Measurements from ENCODE around the gene HOMER2. TPM values are rescaled to one million over a fixed set of nuclear protein-coding genes. Genes with fewer than 3 reads are reported as not detected.

Gene HOMER2
- total and polyA plus RNA-seq, 9 of the 15 experiments (the other 6 are each of a cell fraction or from before 2014, with no cell fraction given): 0.13 to 0.47 (median 0.29) TPM; not detected in 1

GRCh38 chr15:82810061-82810889, 142.2 kb downstream of the HOMER2 start (continued):
- TF ChIP-seq NR2C2 (CRISPR knock-in tag; IDR thresholded peaks at IDR 0.05): 0 out of 2 replicates have a peak, but pooled peaks have one; percentile 40
- TF ChIP-seq NR2C2 (tag; IDR thresholded peaks at IDR 0.05): no peak
- no peak for TF ChIP-seq EHMT2 (IDR thresholded peaks at IDR 0.05)
- no peak for TF ChIP-seq ETV6 (IDR thresholded peaks at IDR 0.05; ENCODE audit: borderline replicate concordance in 1 of 2, low read depth in 2 of 2, low read length in 1 of 2)
- no peak for TF ChIP-seq ETV6 (CRISPR knock-in tag; IDR thresholded peaks at IDR 0.05; ENCODE audit: borderline replicate concordance)
- TF ChIP-seq TFAM (CRISPR knock-in tag; conservative IDR thresholded peaks at IDR 0.05): no peak
- TF ChIP-seq L3MBTL2 (IDR thresholded peaks at IDR 0.05): no peak
- TF ChIP-seq HOXB6 (CRISPR knock-in tag; IDR thresholded peaks at IDR 0.05; ENCODE audit: borderline replicate concordance): no peak
- TF ChIP-seq, protein P1, sequence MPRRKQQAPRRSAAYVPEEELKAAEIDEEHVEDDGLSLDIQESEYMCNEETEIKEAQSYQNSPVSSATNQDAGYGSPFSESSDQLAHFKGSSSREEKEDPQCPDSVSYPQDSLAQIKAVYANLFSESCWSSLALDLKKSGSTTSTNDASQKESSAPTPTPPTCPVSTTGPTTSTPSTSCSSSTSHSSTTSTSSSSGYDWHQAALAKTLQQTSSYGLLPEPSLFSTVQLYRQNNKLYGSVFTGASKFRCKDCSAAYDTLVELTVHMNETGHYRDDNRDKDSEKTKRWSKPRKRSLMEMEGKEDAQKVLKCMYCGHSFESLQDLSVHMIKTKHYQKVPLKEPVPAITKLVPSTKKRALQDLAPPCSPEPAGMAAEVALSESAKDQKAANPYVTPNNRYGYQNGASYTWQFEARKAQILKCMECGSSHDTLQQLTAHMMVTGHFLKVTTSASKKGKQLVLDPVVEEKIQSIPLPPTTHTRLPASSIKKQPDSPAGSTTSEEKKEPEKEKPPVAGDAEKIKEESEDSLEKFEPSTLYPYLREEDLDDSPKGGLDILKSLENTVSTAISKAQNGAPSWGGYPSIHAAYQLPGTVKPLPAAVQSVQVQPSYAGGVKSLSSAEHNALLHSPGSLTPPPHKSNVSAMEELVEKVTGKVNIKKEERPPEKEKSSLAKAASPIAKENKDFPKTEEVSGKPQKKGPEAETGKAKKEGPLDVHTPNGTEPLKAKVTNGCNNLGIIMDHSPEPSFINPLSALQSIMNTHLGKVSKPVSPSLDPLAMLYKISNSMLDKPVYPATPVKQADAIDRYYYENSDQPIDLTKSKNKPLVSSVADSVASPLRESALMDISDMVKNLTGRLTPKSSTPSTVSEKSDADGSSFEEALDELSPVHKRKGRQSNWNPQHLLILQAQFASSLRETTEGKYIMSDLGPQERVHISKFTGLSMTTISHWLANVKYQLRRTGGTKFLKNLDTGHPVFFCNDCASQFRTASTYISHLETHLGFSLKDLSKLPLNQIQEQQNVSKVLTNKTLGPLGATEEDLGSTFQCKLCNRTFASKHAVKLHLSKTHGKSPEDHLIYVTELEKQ (CRISPR knock-in tag; IDR thresholded peaks at IDR 0.05): no peak
- TF ChIP-seq ATF1 (CRISPR knock-in tag; IDR thresholded peaks at IDR 0.05): no peak
- no peak for TF ChIP-seq ATF1 (tag; IDR thresholded peaks at IDR 0.05)
- no peak for TF ChIP-seq PHF21A (IDR thresholded peaks at IDR 0.05; ENCODE audit: borderline replicate concordance, low read depth)
- no peak for TF ChIP-seq ARID3B (CRISPR knock-in tag; IDR thresholded peaks at IDR 0.05; ENCODE audit: borderline replicate concordance)
- no peak for TF ChIP-seq FOS (IDR thresholded peaks at IDR 0.05; ENCODE audit: extremely low read depth, insufficient read length)
- peak; percentile 58 for TF ChIP-seq ZFX (CRISPR knock-in tag; IDR thresholded peaks at IDR 0.05)
- TF ChIP-seq DIDO1 (tag; IDR thresholded peaks at IDR 0.05; ENCODE audit: low read depth): no peak
- TF ChIP-seq NRF1 (conservative IDR thresholded peaks at IDR 0.05 in 1 of 2, IDR thresholded peaks at IDR 0.05 in 1 of 2): peak; percentile 57 to 68; a peak in 2 of 4 replicates
- TF ChIP-seq ZNF707 (CRISPR knock-in tag; conservative IDR thresholded peaks at IDR 0.05): no peak
- TF ChIP-seq, protein P2, sequence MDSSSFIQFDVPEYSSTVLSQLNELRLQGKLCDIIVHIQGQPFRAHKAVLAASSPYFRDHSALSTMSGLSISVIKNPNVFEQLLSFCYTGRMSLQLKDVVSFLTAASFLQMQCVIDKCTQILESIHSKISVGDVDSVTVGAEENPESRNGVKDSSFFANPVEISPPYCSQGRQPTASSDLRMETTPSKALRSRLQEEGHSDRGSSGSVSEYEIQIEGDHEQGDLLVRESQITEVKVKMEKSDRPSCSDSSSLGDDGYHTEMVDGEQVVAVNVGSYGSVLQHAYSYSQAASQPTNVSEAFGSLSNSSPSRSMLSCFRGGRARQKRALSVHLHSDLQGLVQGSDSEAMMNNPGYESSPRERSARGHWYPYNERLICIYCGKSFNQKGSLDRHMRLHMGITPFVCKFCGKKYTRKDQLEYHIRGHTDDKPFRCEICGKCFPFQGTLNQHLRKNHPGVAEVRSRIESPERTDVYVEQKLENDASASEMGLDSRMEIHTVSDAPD (CRISPR knock-in tag; IDR thresholded peaks at IDR 0.05): no peak
- TF ChIP-seq, protein P3, sequence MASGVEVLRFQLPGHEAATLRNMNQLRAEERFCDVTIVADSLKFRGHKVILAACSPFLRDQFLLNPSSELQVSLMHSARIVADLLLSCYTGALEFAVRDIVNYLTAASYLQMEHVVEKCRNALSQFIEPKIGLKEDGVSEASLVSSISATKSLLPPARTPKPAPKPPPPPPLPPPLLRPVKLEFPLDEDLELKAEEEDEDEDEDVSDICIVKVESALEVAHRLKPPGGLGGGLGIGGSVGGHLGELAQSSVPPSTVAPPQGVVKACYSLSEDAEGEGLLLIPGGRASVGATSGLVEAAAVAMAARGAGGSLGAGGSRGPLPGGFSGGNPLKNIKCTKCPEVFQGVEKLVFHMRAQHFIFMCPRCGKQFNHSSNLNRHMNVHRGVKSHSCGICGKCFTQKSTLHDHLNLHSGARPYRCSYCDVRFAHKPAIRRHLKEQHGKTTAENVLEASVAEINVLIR (CRISPR knock-in tag; IDR thresholded peaks at IDR 0.05): no peak
- no peak for TF ChIP-seq MTA1 (IDR thresholded peaks at IDR 0.05; ENCODE audit: borderline replicate concordance)

All from K562 (cell line).